Glomerular endothelial cell (primary cell): ENCODE data around the gene SLC38A7. TPM values are rescaled to one million over a fixed set of nuclear protein-coding genes. Genes with fewer than 3 reads are reported as not detected.
"Not testable (repeated sequence)": the region's sequence is repeated elsewhere in the genome, so short reads cannot be mapped to it uniquely, and the experiment has no call there.

ENCODE experiments used
- DNase-seq: peaks from one replicate; pipeline ENCODE4 v3.0.0-alpha.2; 2011; ENCODE audit warnings: low read depth, low spot score; ENCODE audit errors: extremely low read depth
- total RNA-seq: library from RNA; depleted of rRNA; stranded (reverse); fragments of >200 nt; gene quantifications from 2 replicates; pipeline ENCODE4 v1.2.3, GENCODE V29; 2015

SLC38A7 gene
- 31.8 and 45.6 TPM in 2 replicates for total RNA-seq

- DNase-seq, result peak; percentile 25
These were observed at the start of gene SLC38A7 for GRCh38 chr16:58684354-58685083. Gene SLC38A7 (minus strand): TSS chr16:58684770. CDS start chr16:58680126, 4,644 bp downstream.

- peak; percentile 39 for DNase-seq
These were observed 49.3 kb upstream of the SLC38A7 start, which contains the start of gene GOT2 for GRCh38 chr16:58733671-58734458. Gene GOT2 (minus strand): TSS chr16:58734316. CDS start chr16:58734228, 88 bp downstream.

GRCh38 chr16:58733248-58733670 lies 48.7 kb upstream of the SLC38A7 start:
- no peak for DNase-seq

- no peak for DNase-seq
These were observed 48.1 kb upstream of the SLC38A7 start for GRCh38 chr16:58732545-58733247.

GRCh38 chr16:58730724-58731370 lies 46.3 kb upstream of the SLC38A7 start:
- DNase-seq, result no peak

- DNase-seq, result no peak
These were observed 43.4 kb upstream of the SLC38A7 start for GRCh38 chr16:58727796-58728568.

- DNase-seq, result no peak
These were observed 42.6 kb upstream of the SLC38A7 start for GRCh38 chr16:58727028-58727781.

GRCh38 chr16:58723109-58723508 lies 38.5 kb upstream of the SLC38A7 start:
- no peak for DNase-seq

- no peak for DNase-seq
These were observed 33.4 kb upstream of the SLC38A7 start for GRCh38 chr16:58717994-58718393.

- no peak for DNase-seq
These were observed 31.9 kb upstream of the SLC38A7 start for GRCh38 chr16:58716468-58716867.

GRCh38 chr16:58713742-58714141 lies 29.2 kb upstream of the SLC38A7 start:
- DNase-seq, result no peak

GRCh38 chr16:58709333-58709732 lies 24.8 kb upstream of the SLC38A7 start:
- DNase-seq, result no peak

- no peak for DNase-seq
These were observed 14.6 kb upstream of the SLC38A7 start for GRCh38 chr16:58699151-58699550.

GRCh38 chr16:58695368-58695767 lies 10.8 kb upstream of the SLC38A7 start:
- no peak for DNase-seq

- DNase-seq, result no peak
These were observed 7.9 kb upstream of the SLC38A7 start for GRCh38 chr16:58692450-58692849.

- DNase-seq, result not testable (repeated sequence)
These were observed 2.6 kb upstream of the SLC38A7 start for GRCh38 chr16:58686985-58687706.

- no peak for DNase-seq
These were observed 497 bp upstream of the SLC38A7 start for GRCh38 chr16:58685084-58685449.

- peak; percentile 7 for DNase-seq
These were observed 593 bp downstream of the SLC38A7 start for GRCh38 chr16:58684001-58684353.

- no peak for DNase-seq
These were observed 4.8 kb downstream of the SLC38A7 start for GRCh38 chr16:58679763-58680162.
